Amniotic stem cell (primary cell): ENCODE results near the gene NUDT11.
"Not testable (repeated sequence)": the region's sequence is repeated elsewhere in the genome, so short reads cannot be mapped to it uniquely, and the experiment has no call there.

Experiments used
- DNase-seq: peaks from one replicate; lab custom pipeline; 2025; lab: John Stamatoyannopoulos, UW

Gene NUDT11

DNA sequence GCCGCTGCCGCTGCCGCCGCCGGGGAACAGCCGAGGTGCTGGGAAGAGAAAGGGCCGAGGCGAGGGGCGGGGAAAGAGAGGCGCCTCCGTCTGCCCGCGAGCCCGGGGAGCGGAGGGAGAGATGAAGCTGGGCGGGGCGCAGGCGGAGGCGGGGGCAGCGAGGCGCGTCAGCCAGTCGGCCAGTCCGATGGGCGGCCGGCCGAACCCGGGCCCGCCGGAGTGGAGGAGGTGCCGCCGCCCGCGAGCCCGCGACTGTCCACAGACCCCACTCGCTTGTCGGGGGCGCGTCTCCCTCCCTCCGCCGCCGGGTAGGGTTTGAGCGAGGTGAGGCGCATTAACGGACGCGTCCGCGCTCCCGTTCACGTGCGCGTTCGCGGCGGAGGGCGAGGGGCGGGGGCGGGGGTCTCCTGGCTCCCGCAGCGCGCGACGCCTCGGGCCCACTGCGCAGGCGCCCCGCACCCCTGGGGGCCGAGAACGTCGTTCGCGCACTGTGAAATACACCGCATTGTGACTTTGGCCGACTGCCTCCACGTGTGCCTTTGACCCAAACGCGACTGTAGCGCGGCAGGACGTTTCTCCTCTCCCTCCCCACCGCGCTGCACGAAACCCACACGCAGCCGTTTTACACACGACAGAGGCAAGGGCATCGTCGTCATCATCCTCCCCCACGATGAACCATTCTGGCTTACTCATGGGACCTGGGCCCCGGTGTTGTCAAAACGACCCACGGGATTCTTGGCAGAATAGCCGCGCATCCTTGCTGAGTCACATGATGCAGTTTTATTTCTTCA lies at the start of gene NUDT11:
TSS of gene NUDT11 (minus strand) at position 92 of the 791 bp plus-strand sequence. CDS start 148 bp downstream, outside the sequence.
- no peak for DNase-seq

DNA sequence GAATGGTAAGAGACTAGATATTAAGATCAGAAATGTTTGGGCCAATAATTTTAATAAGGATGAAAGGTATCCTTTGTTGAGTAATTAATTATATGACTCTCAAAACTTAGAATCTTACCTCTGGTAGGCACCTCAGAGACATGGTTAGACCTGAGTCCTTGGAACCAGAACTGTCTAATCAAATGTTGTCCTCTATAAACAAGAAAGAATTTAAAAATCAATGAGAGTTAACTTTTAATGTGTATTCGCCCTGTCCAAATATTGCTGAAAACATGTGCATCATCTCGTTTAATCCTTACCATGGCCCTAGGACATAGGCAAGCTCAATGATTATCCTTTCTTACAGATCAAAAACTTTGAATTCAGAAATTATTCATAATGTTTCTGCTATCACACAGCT lies 24.0 kb upstream of the NUDT11 start:
- DNase-seq: no peak

DNA sequence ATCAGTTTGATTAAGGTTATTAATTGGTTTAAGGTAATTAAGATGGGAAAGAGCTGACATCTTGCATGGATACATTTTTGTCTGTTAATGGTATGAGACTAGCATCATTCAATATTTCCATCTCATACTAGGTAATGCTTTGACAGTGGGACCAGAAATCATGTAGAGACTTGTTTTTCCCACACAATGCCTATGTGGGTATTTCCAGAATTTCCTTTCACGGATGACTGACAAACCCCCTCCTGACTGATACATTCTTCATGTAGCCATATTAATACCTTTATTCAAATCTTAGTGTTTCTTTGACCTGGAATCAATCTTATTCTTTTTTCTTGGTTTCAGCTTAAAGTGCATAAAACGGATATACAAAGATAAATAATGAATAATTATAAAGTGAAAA lies 22.7 kb upstream of the NUDT11 start:
- not testable (repeated sequence) for DNase-seq

DNA sequence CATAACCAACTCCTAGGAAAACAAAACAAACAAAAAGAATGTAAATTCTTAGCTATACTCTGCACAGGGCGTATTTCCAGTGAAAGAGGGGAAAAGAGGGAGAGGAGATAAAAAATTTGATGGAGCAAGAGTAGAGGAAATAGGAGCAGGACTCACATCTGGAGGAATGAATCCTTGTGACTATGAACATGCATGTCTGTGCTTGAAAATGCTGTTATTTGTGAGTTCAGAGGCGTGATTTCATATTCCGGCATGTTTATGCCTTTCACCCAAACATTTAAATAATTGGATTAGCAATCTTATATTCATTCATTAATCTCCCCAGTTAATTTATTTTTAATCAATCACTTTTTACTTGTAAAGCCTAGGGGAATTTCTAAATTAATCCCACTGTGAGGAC lies 11.2 kb upstream of the NUDT11 start:
- no peak for DNase-seq

DNA sequence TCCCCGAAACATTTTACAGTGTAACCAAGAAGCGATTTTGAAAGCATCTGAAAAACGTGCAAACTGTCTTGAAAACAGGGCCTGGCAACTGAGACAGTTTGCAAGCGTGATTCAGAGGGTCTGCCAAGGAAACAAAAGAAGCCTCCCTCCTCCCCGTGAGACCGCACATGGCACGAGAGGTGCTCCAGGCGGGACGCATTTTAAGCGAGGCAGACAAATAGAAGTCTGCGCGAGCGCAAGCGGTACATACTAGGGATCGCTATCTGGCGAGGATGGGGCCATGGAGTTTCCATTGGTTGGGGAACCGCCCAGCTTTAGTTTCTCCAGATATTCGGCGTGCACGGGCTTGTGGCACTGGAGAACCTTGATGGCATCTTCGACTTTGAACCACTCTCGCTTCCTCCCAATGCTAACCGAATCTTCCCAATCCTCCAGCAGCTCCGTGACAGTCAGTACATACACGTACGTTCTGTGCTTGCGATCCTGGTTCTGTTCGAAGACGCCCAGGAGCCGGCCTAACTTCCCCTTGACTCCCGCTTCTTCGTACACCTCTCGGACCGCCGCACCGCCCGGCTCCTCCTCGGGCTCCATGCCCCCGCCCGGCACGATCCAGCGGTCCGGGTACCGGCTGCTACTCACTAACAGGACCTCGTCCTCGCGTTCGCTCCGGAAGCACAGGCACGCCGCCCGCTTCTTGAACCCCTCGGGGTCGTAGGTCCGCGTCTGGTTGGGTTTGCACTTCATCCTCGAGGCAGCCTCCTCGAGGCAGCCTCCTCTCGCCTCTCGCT lies 497 bp downstream of the NUDT11 start:
- not testable (repeated sequence) for DNase-seq

DNA sequence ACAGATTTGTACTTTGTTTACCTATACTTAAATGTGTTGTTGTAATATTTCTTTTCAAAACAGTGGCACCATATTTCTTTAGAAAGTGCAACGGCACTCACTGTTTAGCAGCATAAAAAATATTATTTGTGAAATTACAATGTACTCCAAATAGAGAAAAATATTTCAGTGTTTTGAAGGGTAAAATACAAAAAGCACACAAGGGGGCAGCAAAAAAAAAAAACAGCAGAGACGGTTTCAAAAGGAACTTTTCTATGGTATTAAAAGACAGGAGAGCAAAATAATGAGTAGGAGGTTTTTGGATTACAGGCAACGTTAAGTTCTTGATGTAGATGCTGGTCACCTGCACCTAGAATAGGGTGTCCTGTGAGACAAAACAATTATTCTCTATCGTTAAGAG lies 2.0 kb downstream of the NUDT11 start:
- DNase-seq: no peak

DNA sequence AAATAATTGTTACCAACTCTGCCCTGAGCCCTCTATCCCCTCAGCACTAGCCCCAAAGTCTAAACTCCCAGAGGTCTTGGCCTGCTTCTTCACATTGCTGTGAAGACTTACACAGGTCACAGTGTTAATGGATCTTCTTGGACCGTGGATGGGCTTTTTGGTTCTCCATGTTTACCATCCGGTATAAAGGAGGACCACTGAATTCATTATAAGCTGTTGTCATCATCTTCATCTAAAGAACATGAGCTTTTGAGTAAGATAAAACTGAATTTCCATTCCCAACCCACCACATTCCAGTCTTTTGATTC lies 8.5 kb downstream of the NUDT11 start:
- DNase-seq: no peak

DNA sequence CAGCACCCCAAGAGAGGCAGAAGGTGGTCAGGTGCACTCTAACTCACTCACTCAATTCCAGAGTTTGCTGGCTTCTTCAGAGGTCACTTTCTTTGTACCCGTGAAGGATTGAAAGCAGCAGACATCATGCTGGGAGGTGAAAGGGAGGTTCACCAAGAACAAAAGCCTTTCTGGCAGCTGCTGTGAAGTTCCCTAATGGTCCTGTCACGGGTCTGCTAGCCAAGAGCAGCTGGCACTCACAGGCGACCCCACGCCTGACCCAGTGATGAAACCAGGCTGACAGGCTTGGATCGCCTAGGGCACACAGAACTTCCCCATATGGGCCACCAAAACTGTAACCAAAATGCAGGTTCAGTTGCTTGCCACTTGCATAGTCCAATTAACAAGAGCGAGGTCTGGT lies 11.8 kb downstream of the NUDT11 start:
- no peak for DNase-seq

DNA sequence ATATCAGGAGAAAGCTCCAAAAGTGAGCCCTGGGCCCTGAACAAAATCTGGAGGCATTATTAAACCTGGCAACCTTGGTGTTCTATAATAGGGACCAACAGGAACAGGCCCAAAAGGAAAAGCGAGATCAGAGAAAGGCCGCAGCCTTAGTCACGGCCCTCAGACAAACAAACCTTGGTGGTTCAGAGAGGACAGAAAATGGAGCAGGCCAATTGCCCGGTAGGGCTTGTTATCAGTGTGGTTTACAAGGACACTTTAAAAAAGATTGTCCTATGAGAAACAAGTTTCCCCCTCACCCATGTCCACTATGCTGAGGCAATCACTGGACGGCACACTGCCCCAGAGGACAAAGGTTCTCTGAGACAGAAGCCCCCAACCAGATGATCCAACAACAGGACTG lies 14.0 kb downstream of the NUDT11 start:
- not testable (repeated sequence) for DNase-seq

DNA sequence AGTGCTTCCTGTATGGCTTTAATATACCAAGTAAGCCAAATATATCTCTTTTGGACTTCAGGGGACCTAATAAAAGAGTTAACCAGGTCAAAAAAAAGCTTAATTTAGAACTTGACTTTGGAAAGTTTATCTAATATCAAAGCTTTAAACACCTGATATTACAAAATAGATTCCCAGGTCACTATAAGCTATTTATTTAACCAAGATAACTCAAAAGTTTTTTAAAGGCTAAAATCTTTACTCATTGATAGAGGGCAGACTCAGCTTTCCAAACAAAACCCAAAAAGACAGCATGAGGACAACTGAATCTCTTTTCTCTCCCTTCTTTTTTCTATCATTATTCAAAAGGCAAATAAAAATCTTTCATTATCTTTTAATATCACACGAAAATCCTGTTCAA lies 19.5 kb downstream of the NUDT11 start:
- no peak for DNase-seq

DNA sequence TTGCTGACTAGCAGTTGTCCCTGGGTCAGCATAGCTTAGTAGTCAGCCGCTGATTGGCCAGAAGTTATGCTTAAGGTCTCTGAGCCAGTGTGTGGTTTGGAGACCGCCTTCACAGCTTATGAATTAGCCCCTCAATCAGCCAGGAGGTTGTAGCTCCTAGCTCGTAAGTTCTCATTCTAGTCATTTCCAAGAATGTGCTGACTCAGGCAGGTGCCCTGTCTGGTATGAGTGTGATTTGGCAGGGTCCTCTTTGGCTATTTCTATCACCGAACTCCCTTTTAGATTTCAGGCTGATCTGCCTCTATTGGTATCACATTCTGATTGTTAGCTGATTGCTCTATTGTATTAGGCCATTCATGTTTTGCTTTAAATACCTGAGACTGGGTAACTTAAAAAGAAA lies 33.1 kb downstream of the NUDT11 start:
- no peak for DNase-seq

DNA sequence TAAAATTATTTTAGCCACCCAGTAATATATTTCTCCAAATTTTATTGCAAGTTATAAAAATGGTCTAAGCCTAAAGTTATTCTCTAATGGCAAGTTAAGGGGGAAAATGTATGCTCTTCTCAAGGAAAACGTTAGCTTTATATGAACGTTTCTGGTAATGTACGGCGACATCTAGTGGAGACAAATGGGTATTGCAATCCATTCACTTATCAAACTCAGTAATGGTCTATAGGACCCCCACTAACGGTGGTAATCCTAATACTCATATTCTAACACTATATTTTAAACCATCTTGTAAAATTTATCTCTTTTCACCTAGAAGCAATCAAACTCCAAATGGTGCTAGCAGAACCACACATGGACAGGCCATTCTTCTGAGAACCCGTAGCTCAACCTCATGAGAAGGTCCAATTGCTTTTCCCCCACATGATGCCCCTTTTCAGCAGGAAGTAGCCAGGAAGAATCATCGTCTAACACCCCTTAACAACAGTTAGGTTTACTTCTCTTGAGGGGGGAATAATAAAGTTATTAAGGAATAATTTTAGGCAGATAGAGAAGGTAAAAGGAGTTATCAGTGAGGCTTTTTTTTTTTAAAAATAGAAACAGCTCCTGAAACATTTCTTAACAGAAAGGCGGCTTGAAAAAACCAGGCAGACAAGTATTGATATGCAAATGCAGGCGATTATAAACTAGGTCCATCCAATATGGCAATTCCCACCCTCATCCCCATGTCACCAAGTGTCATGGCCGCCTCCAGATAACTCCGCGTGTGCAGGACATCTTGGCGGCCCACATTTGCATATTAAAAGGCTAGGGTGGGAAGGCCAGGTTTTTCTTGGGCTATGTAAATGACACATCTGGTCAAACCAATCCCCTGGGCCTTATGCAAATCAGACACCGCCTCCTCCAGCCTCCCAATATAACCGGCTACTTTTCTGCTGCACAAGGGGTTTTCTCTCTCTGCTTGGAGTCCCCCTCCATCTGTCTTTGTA lies 35.0 kb downstream of the NUDT11 start:
- no peak for DNase-seq

DNA sequence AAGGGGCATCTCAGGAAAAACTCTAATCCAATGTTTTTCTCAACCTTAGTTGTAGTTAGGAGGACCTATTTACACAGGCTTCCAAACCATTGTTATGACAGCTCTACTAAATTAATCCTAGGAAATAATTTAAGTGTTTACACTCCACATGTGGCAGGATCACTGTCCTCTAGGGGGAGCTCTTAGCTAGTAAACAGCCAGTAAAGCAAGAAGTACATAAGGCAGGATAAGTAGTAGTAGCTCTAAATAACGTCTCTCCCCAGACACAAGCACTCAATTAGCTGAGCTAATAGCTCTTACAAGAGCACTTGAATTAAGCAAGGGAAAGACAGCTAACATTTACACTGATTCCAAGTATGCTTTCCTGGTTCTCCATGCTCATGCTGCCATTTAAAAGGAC lies 37.3 kb downstream of the NUDT11 start:
- no peak for DNase-seq

DNA sequence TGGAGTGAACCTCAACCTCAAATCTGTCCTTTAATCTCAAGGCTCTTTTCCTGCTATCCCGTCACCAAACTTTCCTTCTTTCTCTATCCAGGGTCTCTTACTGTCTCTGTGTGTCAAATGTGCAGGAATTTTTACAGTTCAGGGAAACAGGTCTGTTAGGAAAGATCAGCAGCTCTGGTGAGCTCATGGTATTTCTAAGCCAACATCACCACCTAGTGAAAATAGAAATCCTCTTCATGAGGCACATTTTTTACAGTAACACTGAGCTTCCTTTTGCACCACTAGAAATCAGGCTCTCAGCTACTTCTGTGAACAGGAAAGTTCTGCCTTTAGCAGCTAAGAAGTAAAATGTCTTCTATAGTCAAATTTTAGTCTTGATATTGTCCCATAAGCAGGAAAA lies 39.6 kb downstream of the NUDT11 start:
- no peak for DNase-seq

DNA sequence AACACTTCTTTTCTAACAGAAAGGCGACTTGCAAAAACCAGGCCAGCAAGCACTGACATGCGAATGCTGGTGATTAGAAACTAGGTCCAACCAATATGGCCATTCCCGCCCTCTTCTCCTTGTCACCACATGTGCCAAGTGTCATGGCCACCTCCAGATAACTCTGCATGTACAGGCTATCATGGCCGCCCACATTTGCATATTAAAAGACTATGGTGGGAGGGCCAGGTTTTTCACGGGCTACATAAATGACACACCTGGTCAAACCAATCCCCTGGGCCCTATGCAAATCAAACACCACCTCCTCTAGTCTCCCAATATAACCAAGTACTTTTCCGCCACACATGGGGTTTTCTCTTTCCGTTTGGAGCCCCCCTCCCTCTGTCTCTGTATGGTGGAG lies 40.1 kb downstream of the NUDT11 start:
- DNase-seq: no peak

DNA sequence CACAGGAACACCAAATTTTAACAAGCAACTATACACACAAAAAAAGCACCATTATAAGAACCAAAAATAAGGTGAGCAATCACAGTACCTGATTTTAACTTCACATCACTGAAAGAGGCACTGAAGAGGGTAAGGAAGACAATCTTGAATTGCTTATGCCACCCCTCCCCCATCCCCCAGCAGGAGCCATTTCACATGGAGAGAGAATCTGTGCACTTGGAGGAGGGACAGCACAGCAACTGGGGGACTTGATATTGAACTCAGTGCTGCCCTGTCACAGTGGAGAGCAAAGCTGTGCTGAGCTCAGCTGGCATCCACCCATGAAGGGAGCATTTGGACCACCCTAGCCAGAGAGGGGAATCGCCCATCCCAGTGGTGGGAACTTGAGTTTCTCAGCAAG lies 56.0 kb downstream of the NUDT11 start:
- no peak for DNase-seq
